H1 (cell line): ENCODE data around the gene FASTK. TPM values are rescaled to one million over a fixed set of nuclear protein-coding genes. Genes with fewer than 3 reads are reported as not detected.

Source experiments
- CTCF ChIA-PET: fragments of 300-600 bp; sonication (Branson Sonifier 250); formaldehyde crosslinking; loops from one replicate; lab custom pipeline; 2021; ENCODE audit not compliant: partially characterized antibody; lab: Charles Lee
- POLR2A ChIA-PET: fragments of 300-600 bp; sonication (Branson Sonifier 250); formaldehyde crosslinking; loops from one replicate; lab custom pipeline; 2021; ENCODE audit warnings: inconsistent platforms; ENCODE audit not compliant: partially characterized antibody; lab: Charles Lee
- DNase-seq, 2 experiments: peaks; one replicate each; pipeline versions ENCODE4 v3.0.0 to v3.0.0-alpha.2; 2010 to 2022; ENCODE audit warnings: low spot score in 2 of 2, low read depth in 1 of 2, mixed read lengths in 1 of 2
- FAIRE-seq: peaks from 2 replicates; lab custom pipeline; 2011; peaks lifted over from hg19 to GRCh38; lab: Jason Lieb, UNC
- H2AFZ ChIP-seq: 2 replicates; pipeline ENCODE4 v1.8.1; 2012; ENCODE audit warnings: low read length, inconsistent platforms
- H2AK5ac ChIP-seq: 2 replicates; pipeline ENCODE4 v1.6.1; 2013; ENCODE audit warnings: low read depth, low read length
- H2BK120ac ChIP-seq: replicated peaks from 2 replicates; pipeline ENCODE3; 2013; ENCODE audit warnings: low read depth, low read length, inconsistent platforms
- H2BK12ac ChIP-seq: 2 replicates; pipeline ENCODE4 v1.6.1; 2013; ENCODE audit warnings: low read depth, low read length
- H2BK15ac ChIP-seq: 2 replicates; pipeline ENCODE4 v1.6.1; 2013; ENCODE audit warnings: low read length
- H2BK20ac ChIP-seq: 2 replicates; pipeline ENCODE4 v1.6.1; 2013; ENCODE audit warnings: low read length
- H2BK5ac ChIP-seq: 2 replicates; pipeline ENCODE4 v1.6.1; 2013; ENCODE audit warnings: low read depth, low read length
- H3K14ac ChIP-seq: 2 replicates; pipeline ENCODE4 v1.6.1; 2013; ENCODE audit warnings: inconsistent platforms; ENCODE audit not compliant: insufficient read length
- H3K18ac ChIP-seq: 2 replicates; pipeline ENCODE4 v1.6.1; 2013; ENCODE audit warnings: low read length; ENCODE audit errors: extremely low read depth
- H3K23ac ChIP-seq: 2 replicates; pipeline ENCODE4 v1.6.1; 2013; ENCODE audit warnings: inconsistent platforms; ENCODE audit not compliant: insufficient read length
- H3K23me2 ChIP-seq: 2 replicates; pipeline ENCODE4 v1.6.1; 2013; ENCODE audit warnings: low read depth, low read length
- H3K27ac ChIP-seq: 2 replicates; pipeline ENCODE4 v1.6.1; 2011; ENCODE audit warnings: low read depth, low read length, inconsistent platforms
- H3K27me3 ChIP-seq, 4 experiments: replicated peaks in 1 of 4; 1 replicate in 1 of 4; 2 replicates in 3 of 4; pipeline versions ENCODE4 v1.6.1 to v1.8.1; 2011 to 2013; ENCODE audit warnings: low read length in 3 of 4, mild to moderate bottlenecking in 3 of 4, inconsistent platforms in 2 of 4, mixed read lengths in 2 of 4, moderate library complexity in 1 of 4; ENCODE audit not compliant: control insufficient read depth in 3 of 4, insufficient read depth in 3 of 4; ENCODE audit errors: extremely low read depth in 1 of 4
- H3K36me3 ChIP-seq, 4 experiments: 2 replicates each; pipeline versions ENCODE4 v1.6.1 to v1.8.1; 2011 to 2013; ENCODE audit warnings: mild to moderate bottlenecking in 4 of 4, low read length in 3 of 4, moderate library complexity in 2 of 4, control low read depth in 1 of 4, inconsistent platforms in 1 of 4; ENCODE audit not compliant: insufficient read depth in 4 of 4, control insufficient read depth in 2 of 4
- H3K4ac ChIP-seq: replicated peaks from 2 replicates; pipeline ENCODE3; 2013; ENCODE audit warnings: low read length, low read depth, mixed read lengths, inconsistent platforms; ENCODE audit not compliant: insufficient read length
- H3K4me1 ChIP-seq, 4 experiments: replicated peaks in 1 of 4; 1 replicate in 1 of 4; 2 replicates in 3 of 4; pipeline versions ENCODE4 v1.6.1 to v1.8.1; 2011 to 2013; ENCODE audit warnings: low read length in 3 of 4, inconsistent platforms in 2 of 4, mixed read lengths in 1 of 4; ENCODE audit not compliant: insufficient read depth in 4 of 4, control insufficient read depth in 3 of 4
- H3K4me2 ChIP-seq, 2 experiments: 2 replicates each; pipeline versions ENCODE4 v1.6.1 to v1.8.1; 2011 to 2013; ENCODE audit warnings: low read depth in 2 of 2, low read length in 2 of 2, control low read depth in 1 of 2, inconsistent platforms in 1 of 2, mild to moderate bottlenecking in 1 of 2; ENCODE audit not compliant: insufficient read depth in 1 of 2
- H3K4me3 ChIP-seq, 4 experiments: fragments of 200-600, 300-600 bp in 1 of 4; sonication (generic), shearing (Covaris generic), sonication (Bioruptor Twin) in 1 of 4; 2 replicates each; pipeline versions ENCODE4 v1.5.1 to v1.8.1; 2011 to 2016; ENCODE audit warnings: low read length in 4 of 4, low read depth in 3 of 4, control low read depth in 2 of 4, inconsistent platforms in 2 of 4, mild to moderate bottlenecking in 2 of 4, mixed read lengths in 1 of 4, moderate library complexity in 1 of 4; ENCODE audit not compliant: insufficient read depth in 2 of 4; ENCODE audit errors: extremely low read depth in 1 of 4
- H3K56ac ChIP-seq: replicated peaks from 2 replicates; pipeline ENCODE3; 2013; ENCODE audit warnings: low read depth, mild to moderate bottlenecking, mixed read lengths, low read length, inconsistent platforms; ENCODE audit not compliant: insufficient read length
- H3K79me1 ChIP-seq: 2 replicates; pipeline ENCODE4 v1.6.1; 2013; ENCODE audit warnings: low read depth, low read length, control low read depth
- H3K79me2 ChIP-seq, 2 experiments: 2 replicates each; pipeline versions ENCODE4 v1.6.1 to v1.8.1; 2012 to 2013; ENCODE audit warnings: low read length in 2 of 2, mild to moderate bottlenecking in 2 of 2, inconsistent platforms in 1 of 2; ENCODE audit not compliant: insufficient read depth in 2 of 2, control insufficient read depth in 1 of 2
- H3K9ac ChIP-seq, 4 experiments: replicated peaks in 1 of 4; 1 replicate in 1 of 4; 2 replicates in 3 of 4; pipeline versions ENCODE4 v1.6.1 to v1.8.1; 2011 to 2013; ENCODE audit warnings: low read depth in 3 of 4, low read length in 3 of 4, control low read depth in 2 of 4, mild to moderate bottlenecking in 2 of 4, moderate library complexity in 2 of 4, inconsistent platforms in 1 of 4; ENCODE audit errors: extremely low read depth in 1 of 4
- H3K9me3 ChIP-seq, 2 experiments: 2 replicates each; pipeline versions ENCODE4 v1.6.1 to v1.8.1; 2012 to 2013; ENCODE audit warnings: mild to moderate bottlenecking in 2 of 2, moderate library complexity in 2 of 2, control low read depth in 1 of 2, inconsistent platforms in 1 of 2, low read depth in 1 of 2, low read length in 1 of 2, mixed read lengths in 1 of 2; ENCODE audit not compliant: insufficient read depth in 2 of 2
- H4K20me1 ChIP-seq, 2 experiments: replicated peaks in 1 of 2; 2 replicates each; pipeline versions ENCODE3 to v1.8.1; 2011 to 2013; ENCODE audit warnings: inconsistent platforms in 2 of 2, low read length in 2 of 2, mild to moderate bottlenecking in 1 of 2; ENCODE audit not compliant: insufficient read depth in 2 of 2, control insufficient read depth in 1 of 2
- H4K5ac ChIP-seq: 2 replicates; pipeline ENCODE4 v1.6.1; 2013; ENCODE audit warnings: low read length, low read depth, mixed read lengths, inconsistent platforms; ENCODE audit not compliant: insufficient read length
- H4K8ac ChIP-seq: 2 replicates; pipeline ENCODE4 v1.8.0; 2013; ENCODE audit warnings: mild to moderate bottlenecking, moderate library complexity, low read length, inconsistent platforms; ENCODE audit not compliant: insufficient read depth; ENCODE audit errors: extremely low read depth
- H4K91ac ChIP-seq: replicated peaks from 2 replicates; pipeline ENCODE3; 2013; ENCODE audit warnings: low read length, mixed read lengths, inconsistent platforms; ENCODE audit not compliant: insufficient read length
- NRF1 ChIP-seq: IDR thresholded peaks from 2 replicates; pipeline ENCODE4 v1.6.1; 2011; ENCODE audit warnings: mild to moderate bottlenecking, low read depth, low read length, improper control_type of control experiment
- WGBS, 2 experiments: shearing (Covaris generic) in 1 of 2; methylation state at CpG; one replicate each; pipeline versions ENCODE4 v1.1.6 to v1.1.7; 2013 to 2015; ENCODE audit warnings: low lambda C conversion rate in 2 of 2, mixed read lengths in 2 of 2, inconsistent platforms in 1 of 2, low coverage in 1 of 2, missing lambda C conversion rate in 1 of 2; ENCODE audit not compliant: insufficient replicate concordance in 2 of 2, insufficient coverage in 1 of 2, insufficient read length in 1 of 2; ENCODE audit errors: extremely low coverage in 1 of 2, missing lambda C conversion rate in 1 of 2; 5-methylcytosine and 5-hydroxymethylcytosine counted together
- polyA plus RNA-seq, 7 experiments: library from polyadenylated mRNA; depleted of rRNA in 3 of 7; stranded (reverse) in 5 of 7; unstranded in 2 of 7; fragments of >200 nt in 5 of 7; fragments of 200-250 nt in 2 of 7; gene quantifications; 1 replicate in 5 of 7; 2 replicates in 1 of 7; 4 replicates in 1 of 7; pipeline versions ENCODE4 v1.2.1 to v1.2.3, GENCODE V29; 2011 to 2013; ENCODE audit warnings: missing spikeins in 2 of 7, mixed read lengths in 2 of 7
- total RNA-seq: library from RNA; stranded (reverse); fragmentation: NEBNext Ultra II Directional; extraction: Animal tissue kit (Norgen Biotek cat#: 25700); gene quantifications from 2 replicates; pipeline ENCODE4 v1.2.1, GENCODE V29; 2021
- TF ChIP-seq, protein P1 (sequence below): IDR thresholded peaks from 2 replicates; pipeline ENCODE4 v1.6.1; 2012; ENCODE audit warnings: low read length, inconsistent platforms

Gene FASTK
- total and polyA plus RNA-seq, 2 of the 8 experiments (the other 6 are each of a cell fraction or from before 2014, with no cell fraction given) = 39.4 to 84.0 TPM

DNA sequence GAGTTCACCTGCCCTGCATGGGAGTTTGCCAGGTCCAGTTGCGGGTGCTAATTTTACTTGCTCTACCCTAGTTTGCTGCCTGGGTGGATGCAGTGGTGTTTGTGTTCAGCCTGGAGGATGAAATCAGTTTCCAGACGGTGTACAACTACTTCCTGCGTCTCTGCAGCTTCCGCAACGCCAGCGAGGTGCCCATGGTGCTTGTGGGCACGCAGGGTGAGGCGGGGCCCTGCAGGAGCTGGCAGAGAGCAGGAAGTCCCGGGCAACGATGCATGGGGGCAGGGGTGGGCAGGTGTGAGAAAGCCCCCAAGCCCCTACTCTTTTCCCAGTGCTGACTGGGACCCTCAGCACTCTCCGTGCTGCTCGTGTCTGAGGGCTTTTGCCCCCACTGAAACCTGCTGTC, 37.0 kb upstream of the FASTK start:
- ChIA-PET CTCF (interaction anchor here (0.7 to 22.4 kb wide), 11 partner anchors 9 to 127 kb away, joined by 3 to 448 read pairs (median 4); partner anchors contain the start of genes AGAP3, CDK5, SLC4A2 and TMUB1), POLR2A (interaction anchor here (0.6 to 1.3 kb wide), 3 partner anchors 13 to 39 kb away, joined by 3 read pairs; no protein-coding TSS in a partner anchor)
- peaks cover 5% of the 10 kb centered on the region for H3K23me2 ChIP-seq
- H3K56ac ChIP-seq = no peak overlapping the region
- no peak overlapping the region for H3K23ac ChIP-seq
- H3K79me2 ChIP-seq = peaks cover 0 to 6% of the 10 kb centered on the region in 2 experiments; a peak in 1 of 4 replicates
- H3K9me3 ChIP-seq = no peaks in the 10 kb centered on the region
- H2BK20ac ChIP-seq = no peak overlapping the region
- no peak overlapping the region for H4K5ac ChIP-seq
- DNase-seq (no peak), FAIRE-seq (no peak)
- no peak overlapping the region for H2BK120ac ChIP-seq
- no peak overlapping the region for H2AK5ac ChIP-seq
- H3K4me1 ChIP-seq = peaks cover 0 to 23% (median 15%) of the 10 kb centered on the region in 4 experiments; a peak in 6 of 7 replicates
- peaks cover 2% of the 10 kb centered on the region for H3K79me1 ChIP-seq
- H4K20me1 ChIP-seq = peaks cover 36 to 51% of the 10 kb centered on the region in 2 experiments
- H3K36me3 ChIP-seq = peaks cover 0 to 23% (median 4%) of the 10 kb centered on the region in 4 experiments; a peak in 2 of 8 replicates
- H2BK5ac ChIP-seq = no peak overlapping the region
- H3K27me3 ChIP-seq = peaks cover 0 to 15% (median 9%) of the 10 kb centered on the region in 4 experiments; a peak in 3 of 7 replicates
- no peak overlapping the region for H3K4ac ChIP-seq
- no peak overlapping the region for H3K14ac ChIP-seq
- 95% methylated on average over 12 of the region's 12 CpGs; no CpG with 5 or more reads in 1 of the 2 experiments for WGBS, 2 experiments
- no peak overlapping the region for H4K8ac ChIP-seq
- no peak overlapping the region for H3K4me2 ChIP-seq
- no peak overlapping the region for H3K18ac ChIP-seq
- no peak overlapping the region for H4K91ac ChIP-seq
- H3K9ac ChIP-seq = no peak overlapping the region
- no peak overlapping the region for H3K27ac ChIP-seq
- no peak overlapping the region for H2AFZ ChIP-seq
- H3K4me3 ChIP-seq = no peak overlapping the region
- no peak overlapping the region for H2BK15ac ChIP-seq
- no peak overlapping the region for H2BK12ac ChIP-seq
- no peak for TF ChIP-seq NRF1
- TF ChIP-seq, protein P1, sequence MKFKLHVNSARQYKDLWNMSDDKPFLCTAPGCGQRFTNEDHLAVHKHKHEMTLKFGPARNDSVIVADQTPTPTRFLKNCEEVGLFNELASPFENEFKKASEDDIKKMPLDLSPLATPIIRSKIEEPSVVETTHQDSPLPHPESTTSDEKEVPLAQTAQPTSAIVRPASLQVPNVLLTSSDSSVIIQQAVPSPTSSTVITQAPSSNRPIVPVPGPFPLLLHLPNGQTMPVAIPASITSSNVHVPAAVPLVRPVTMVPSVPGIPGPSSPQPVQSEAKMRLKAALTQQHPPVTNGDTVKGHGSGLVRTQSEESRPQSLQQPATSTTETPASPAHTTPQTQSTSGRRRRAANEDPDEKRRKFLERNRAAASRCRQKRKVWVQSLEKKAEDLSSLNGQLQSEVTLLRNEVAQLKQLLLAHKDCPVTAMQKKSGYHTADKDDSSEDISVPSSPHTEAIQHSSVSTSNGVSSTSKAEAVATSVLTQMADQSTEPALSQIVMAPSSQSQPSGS = no peak
